H9 (cell line): Measurements from ENCODE around the gene SCAF8. TPM values are rescaled to one million over a fixed set of nuclear protein-coding genes. Genes with fewer than 3 reads are reported as not detected.

Experiments used
- DNase-seq: peaks from one replicate; pipeline ENCODE4 v3.0.0-alpha.2; 2017
- H2AFZ ChIP-seq: one replicate; pipeline ENCODE4 v1.6.1; 2013; ENCODE audit warnings: mild to moderate bottlenecking, low read length, control low read depth, moderate library complexity
- H2AK5ac ChIP-seq: 2 replicates; pipeline ENCODE4 v1.6.1; 2013; ENCODE audit warnings: low read length, control low read depth, mixed read lengths; ENCODE audit not compliant: insufficient read length
- H2BK120ac ChIP-seq: one replicate; pipeline ENCODE4 v1.6.1; 2013; ENCODE audit warnings: low read depth, mild to moderate bottlenecking, low read length, control low read depth, inconsistent platforms; ENCODE audit not compliant: poor library complexity, severe bottlenecking
- H2BK12ac ChIP-seq: 2 replicates; pipeline ENCODE4 v1.6.1; 2013; ENCODE audit warnings: low read length, control low read depth, mixed read lengths, low read depth; ENCODE audit not compliant: insufficient read length
- H2BK15ac ChIP-seq: 2 replicates; pipeline ENCODE4 v1.6.1; 2013; ENCODE audit warnings: low read depth, low read length, control low read depth
- H2BK20ac ChIP-seq: one replicate; pipeline ENCODE4 v1.6.1; 2013; ENCODE audit warnings: low read depth, mild to moderate bottlenecking, low read length, control low read depth, inconsistent platforms; ENCODE audit not compliant: poor library complexity, severe bottlenecking
- H2BK5ac ChIP-seq: 2 replicates; pipeline ENCODE4 v1.6.1; 2013; ENCODE audit warnings: low read length, control low read depth, mixed read lengths; ENCODE audit not compliant: insufficient read length
- H3K14ac ChIP-seq: 2 replicates; pipeline ENCODE4 v1.6.1; 2013; ENCODE audit warnings: low read length, control low read depth; ENCODE audit not compliant: insufficient read depth
- H3K18ac ChIP-seq: 2 replicates; pipeline ENCODE4 v1.6.1; 2013; ENCODE audit warnings: low read depth, mild to moderate bottlenecking, mixed read lengths, low read length, control low read depth; ENCODE audit not compliant: insufficient read length
- H3K23ac ChIP-seq: 2 replicates; pipeline ENCODE4 v1.6.1; 2013; ENCODE audit warnings: low read length, control low read depth, mixed read lengths, low read depth; ENCODE audit not compliant: insufficient read length
- H3K23me2 ChIP-seq: 2 replicates; pipeline ENCODE4 v1.6.1; 2013; ENCODE audit warnings: low read depth, mild to moderate bottlenecking, mixed read lengths, low read length, control low read depth; ENCODE audit not compliant: insufficient read length, poor library complexity, severe bottlenecking
- H3K27ac ChIP-seq: 2 replicates; pipeline ENCODE4 v1.5.1; 2013; ENCODE audit warnings: low read length, control low read depth, mixed read lengths, low read depth; ENCODE audit not compliant: insufficient read length
- H3K27me3 ChIP-seq: 2 replicates; pipeline ENCODE4 v1.6.1; 2013; ENCODE audit warnings: low read length, control low read depth, inconsistent platforms; ENCODE audit not compliant: insufficient read depth
- H3K4ac ChIP-seq: 2 replicates; pipeline ENCODE4 v1.6.1; 2013; ENCODE audit warnings: low read depth, mild to moderate bottlenecking, control low read depth, inconsistent platforms, low read length, moderate library complexity
- H3K4me1 ChIP-seq: 2 replicates; pipeline ENCODE4 v1.6.1; 2013; ENCODE audit warnings: low read length, control low read depth, inconsistent platforms; ENCODE audit not compliant: insufficient read depth
- H3K4me2 ChIP-seq: 2 replicates; pipeline ENCODE4 v1.6.1; 2013; ENCODE audit warnings: low read length, control low read depth, mixed read lengths; ENCODE audit not compliant: insufficient read length, insufficient read depth
- H3K56ac ChIP-seq: 2 replicates; pipeline ENCODE4 v1.6.1; 2013; ENCODE audit warnings: low read depth, mild to moderate bottlenecking, mixed read lengths, low read length, control low read depth; ENCODE audit not compliant: insufficient read length
- H3K79me1 ChIP-seq: 2 replicates; pipeline ENCODE4 v1.6.1; 2013; ENCODE audit warnings: low read depth, mild to moderate bottlenecking, moderate library complexity, low read length, control low read depth, inconsistent platforms; ENCODE audit not compliant: insufficient read depth, poor library complexity, severe bottlenecking
- H3K79me2 ChIP-seq: 2 replicates; pipeline ENCODE4 v1.6.1; 2013; ENCODE audit warnings: low read length, control low read depth, inconsistent platforms; ENCODE audit not compliant: insufficient read depth
- H3K9ac ChIP-seq: 2 replicates; pipeline ENCODE4 v1.6.1; 2013; ENCODE audit warnings: low read length, control low read depth, mixed read lengths; ENCODE audit not compliant: insufficient read length; ENCODE audit errors: extremely low read depth
- H3K9me3 ChIP-seq: one replicate; pipeline ENCODE4 v1.6.1; 2013; ENCODE audit warnings: low read depth, low read length, inconsistent platforms; ENCODE audit not compliant: control insufficient read depth
- H3T11ph ChIP-seq: one replicate; pipeline ENCODE4 v1.6.1; 2013; ENCODE audit warnings: mild to moderate bottlenecking, low read length, control low read depth, inconsistent platforms
- H4K20me1 ChIP-seq: one replicate; pipeline ENCODE4 v1.6.1; 2013; ENCODE audit not compliant: control insufficient read depth, insufficient read length, insufficient read depth
- H4K5ac ChIP-seq: 2 replicates; pipeline ENCODE4 v1.6.1; 2013; ENCODE audit warnings: low read depth, mild to moderate bottlenecking, mixed read lengths, low read length, control low read depth; ENCODE audit not compliant: insufficient read length
- H4K8ac ChIP-seq: replicated peaks from 2 replicates; pipeline ENCODE4 v1.6.1; 2013; ENCODE audit warnings: low read length, control low read depth, mixed read lengths, low read depth; ENCODE audit not compliant: insufficient read length
- H4K91ac ChIP-seq: 2 replicates; pipeline ENCODE4 v1.6.1; 2013; ENCODE audit warnings: low read depth, mild to moderate bottlenecking, moderate library complexity, mixed read lengths, low read length, control low read depth; ENCODE audit not compliant: insufficient read length
- H3K27ac Mint-ChIP-seq, 3 experiments: 2 replicates in 2 of 3; 3 replicates in 1 of 3; pipeline ENCODE4 v1.8.0; 2020 to 2021; ENCODE audit warnings: mixed read lengths in 3 of 3, mild to moderate bottlenecking in 1 of 3, moderate library complexity in 1 of 3
- H3K27me3 Mint-ChIP-seq: 2 replicates; pipeline ENCODE4 v1.8.0; 2021; ENCODE audit warnings: low read depth, mild to moderate bottlenecking, moderate library complexity, mixed read lengths
- H3K36me3 Mint-ChIP-seq, 3 experiments: 2 replicates in 2 of 3; 3 replicates in 1 of 3; pipeline ENCODE4 v1.8.0; 2020 to 2021; ENCODE audit warnings: low read depth in 3 of 3, mixed read lengths in 3 of 3; ENCODE audit not compliant: insufficient read depth in 1 of 3
- H3K4me1 Mint-ChIP-seq, 2 experiments: 2 replicates each; pipeline ENCODE4 v1.8.0; 2020; ENCODE audit warnings: mixed read lengths in 2 of 2
- H3K4me3 Mint-ChIP-seq, 2 experiments: 2 replicates in 1 of 2; 3 replicates in 1 of 2; pipeline ENCODE4 v1.8.0; 2020 to 2021; ENCODE audit warnings: mild to moderate bottlenecking in 2 of 2, mixed read lengths in 2 of 2, moderate library complexity in 1 of 2
- H3K9me3 Mint-ChIP-seq, 2 experiments: 2 replicates in 1 of 2; 3 replicates in 1 of 2; pipeline ENCODE4 v1.8.0; 2020; ENCODE audit warnings: mild to moderate bottlenecking in 2 of 2, mixed read lengths in 2 of 2, moderate library complexity in 1 of 2
- WGBS: extraction: QIAGEN DNeasy Blood & Tissue Kit; methylation state at CpG from one replicate; pipeline ENCODE4 v1.1.7; 2013; ENCODE audit warnings: missing lambda C conversion rate, low lambda C conversion rate, mixed read lengths; ENCODE audit not compliant: insufficient read length; ENCODE audit errors: extremely low coverage; 5-methylcytosine and 5-hydroxymethylcytosine counted together
- total RNA-seq: library from RNA; stranded (reverse); gene quantifications from 2 replicates; pipeline ENCODE4 v1.2.1, GENCODE V29; 2021
- TF ChIP-seq, protein P1 (sequence below): fragments of 200-600 bp; sonication (generic); conservative IDR thresholded peaks from 3 replicates; pipeline ENCODE4 v1.8.0; 2021; ENCODE audit warnings: antibody characterized with exemption, mild to moderate bottlenecking

SCAF8 gene
- total RNA-seq, 1 experiment from 2014 or later, result 78.5 TPM

DNA sequence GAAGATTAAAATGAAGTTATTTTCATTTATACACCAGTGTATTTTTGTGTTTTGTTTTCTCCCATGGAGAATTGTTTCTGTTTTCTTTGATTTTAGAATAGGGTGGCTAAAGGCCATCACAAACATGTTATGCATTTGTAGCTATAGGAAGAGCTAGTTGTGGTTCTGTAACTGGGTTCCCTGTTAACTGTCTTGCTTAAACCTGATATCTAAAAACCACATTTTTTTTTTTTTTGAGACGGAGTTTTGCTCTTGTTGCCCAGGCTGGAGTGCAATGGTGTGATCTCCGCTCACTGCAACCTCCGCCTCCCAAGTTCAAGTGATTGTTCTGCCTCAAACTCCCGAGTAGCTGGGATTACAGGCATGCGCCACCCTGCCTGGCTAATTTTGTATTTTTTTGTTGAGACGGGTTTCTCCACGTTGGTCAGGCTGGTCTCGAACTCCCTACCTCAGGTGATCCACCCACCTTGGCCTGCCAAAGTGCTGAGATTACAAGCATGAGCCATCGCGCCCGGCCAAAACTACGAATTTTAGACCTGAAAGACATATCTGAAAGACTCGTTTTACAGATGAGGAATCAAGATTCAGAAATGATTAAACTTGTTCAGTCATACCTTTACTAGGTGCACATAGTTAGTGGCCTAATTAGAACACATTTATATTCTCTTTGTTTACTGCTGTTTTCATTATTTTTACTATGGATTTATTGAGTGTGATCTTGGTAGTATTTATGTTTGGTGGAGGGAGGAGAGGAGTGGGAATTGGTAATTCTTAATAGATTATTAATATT, 18.0 kb downstream of the SCAF8 start:
- Histone ChIP-seq H4K8ac (no peak overlapping the region), H4K5ac (no peak overlapping the region), H3T11ph (no peak overlapping the region), H3K18ac (no peak overlapping the region), H3K23me2 (no peaks in the 10 kb centered on the region), H2BK12ac (no peak overlapping the region), H3K23ac (no peak overlapping the region), H3K14ac (no peak overlapping the region), H3K79me1 (peaks cover 11% of the 10 kb centered on the region), H2BK5ac (no peak overlapping the region), H2BK120ac (no peak overlapping the region), H3K9ac (no peak overlapping the region), H2BK15ac (no peak overlapping the region), H2BK20ac (no peak overlapping the region), H3K79me2 (peaks cover 45% of the 10 kb centered on the region), H2AK5ac (no peak overlapping the region), H4K91ac (no peak overlapping the region), H2AFZ (no peak overlapping the region), H3K4me2 (no peak overlapping the region), H3K4ac (no peak overlapping the region), H3K27me3 (no peaks in the 10 kb centered on the region), H4K20me1 (no peaks in the 10 kb centered on the region), H3K4me1 (no peaks in the 10 kb centered on the region), H3K9me3 (no peaks in the 10 kb centered on the region), H3K27ac (no peak overlapping the region), H3K56ac (no peak overlapping the region)
- no peaks in the 10 kb centered on the region for H3K27me3 Mint-ChIP-seq
- no peak overlapping the region for H3K4me3 Mint-ChIP-seq
- DNase-seq, result no peak
- WGBS, result no CpG with 5 or more reads among the region's 13 CpGs
- no peaks in the 10 kb centered on the region for H3K9me3 Mint-ChIP-seq
- peaks cover 20 to 32% of the 10 kb centered on the region in 2 experiments for H3K4me1 Mint-ChIP-seq
- TF ChIP-seq, protein P1, sequence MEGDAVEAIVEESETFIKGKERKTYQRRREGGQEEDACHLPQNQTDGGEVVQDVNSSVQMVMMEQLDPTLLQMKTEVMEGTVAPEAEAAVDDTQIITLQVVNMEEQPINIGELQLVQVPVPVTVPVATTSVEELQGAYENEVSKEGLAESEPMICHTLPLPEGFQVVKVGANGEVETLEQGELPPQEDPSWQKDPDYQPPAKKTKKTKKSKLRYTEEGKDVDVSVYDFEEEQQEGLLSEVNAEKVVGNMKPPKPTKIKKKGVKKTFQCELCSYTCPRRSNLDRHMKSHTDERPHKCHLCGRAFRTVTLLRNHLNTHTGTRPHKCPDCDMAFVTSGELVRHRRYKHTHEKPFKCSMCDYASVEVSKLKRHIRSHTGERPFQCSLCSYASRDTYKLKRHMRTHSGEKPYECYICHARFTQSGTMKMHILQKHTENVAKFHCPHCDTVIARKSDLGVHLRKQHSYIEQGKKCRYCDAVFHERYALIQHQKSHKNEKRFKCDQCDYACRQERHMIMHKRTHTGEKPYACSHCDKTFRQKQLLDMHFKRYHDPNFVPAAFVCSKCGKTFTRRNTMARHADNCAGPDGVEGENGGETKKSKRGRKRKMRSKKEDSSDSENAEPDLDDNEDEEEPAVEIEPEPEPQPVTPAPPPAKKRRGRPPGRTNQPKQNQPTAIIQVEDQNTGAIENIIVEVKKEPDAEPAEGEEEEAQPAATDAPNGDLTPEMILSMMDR, result no peak
- H3K27ac Mint-ChIP-seq, result peak overlapping the region; percentile 23 to 55 (median 51); a peak in 3 of 7 replicates
- H3K36me3 Mint-ChIP-seq, result no peaks in the 10 kb centered on the region; a peak in 2 of 7 replicates
